AG20443 (cell line): ENCODE measurements around the gene RET.

ENCODE experiments used
- DNase-seq: peaks from one replicate; pipeline ENCODE4 v3.0.0; 2012; ENCODE audit warnings: low spot score, mixed read lengths

Gene RET

GRCh38 chr10:43120929-43121314, 44.1 kb downstream of the RET start:
- no peak for DNase-seq

DNA sequence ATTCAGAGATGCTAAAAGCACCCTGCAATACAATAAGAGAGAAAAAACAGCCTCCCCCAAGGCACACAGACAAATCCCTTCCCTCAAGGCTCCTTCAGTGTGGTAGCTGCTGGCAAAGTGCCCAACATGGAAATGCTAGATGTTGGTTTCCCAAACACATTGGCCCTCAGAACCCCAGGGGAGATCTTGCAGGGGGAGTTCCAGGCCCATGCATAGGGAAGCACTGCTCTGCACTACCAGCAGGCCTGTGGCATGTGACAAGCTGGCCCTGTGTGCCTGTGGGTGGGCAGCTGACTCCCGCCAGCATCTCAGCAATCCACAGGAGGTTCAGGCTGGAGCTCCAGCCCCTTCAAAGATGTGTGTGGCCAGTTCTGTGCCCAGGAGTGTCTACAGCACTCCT, 44.6 kb downstream of the RET start:
- no peak for DNase-seq

- DNase-seq = no peak
These were observed 45.2 kb downstream of the RET start for GRCh38 chr10:43122096-43122495.

DNA sequence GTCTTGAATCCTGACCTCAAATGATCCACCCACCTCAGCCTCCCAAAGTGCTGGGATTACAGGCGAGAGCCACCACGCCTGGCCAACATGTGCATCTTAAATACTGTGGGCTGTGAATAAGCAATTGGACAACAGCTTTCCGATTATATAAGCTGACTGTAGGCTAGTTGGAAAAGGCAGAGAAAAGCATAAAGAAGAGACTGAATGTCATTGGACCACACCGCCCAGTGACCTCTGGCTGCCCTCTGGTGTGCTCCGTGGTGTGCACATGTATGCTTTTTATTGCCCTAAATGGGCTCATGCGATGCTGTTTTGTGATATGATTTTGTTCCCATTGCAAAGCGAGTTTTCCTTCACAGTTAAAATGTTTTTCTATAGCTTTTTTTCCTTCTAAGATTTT, 46.0 kb downstream of the RET start:
- no peak for DNase-seq

DNA sequence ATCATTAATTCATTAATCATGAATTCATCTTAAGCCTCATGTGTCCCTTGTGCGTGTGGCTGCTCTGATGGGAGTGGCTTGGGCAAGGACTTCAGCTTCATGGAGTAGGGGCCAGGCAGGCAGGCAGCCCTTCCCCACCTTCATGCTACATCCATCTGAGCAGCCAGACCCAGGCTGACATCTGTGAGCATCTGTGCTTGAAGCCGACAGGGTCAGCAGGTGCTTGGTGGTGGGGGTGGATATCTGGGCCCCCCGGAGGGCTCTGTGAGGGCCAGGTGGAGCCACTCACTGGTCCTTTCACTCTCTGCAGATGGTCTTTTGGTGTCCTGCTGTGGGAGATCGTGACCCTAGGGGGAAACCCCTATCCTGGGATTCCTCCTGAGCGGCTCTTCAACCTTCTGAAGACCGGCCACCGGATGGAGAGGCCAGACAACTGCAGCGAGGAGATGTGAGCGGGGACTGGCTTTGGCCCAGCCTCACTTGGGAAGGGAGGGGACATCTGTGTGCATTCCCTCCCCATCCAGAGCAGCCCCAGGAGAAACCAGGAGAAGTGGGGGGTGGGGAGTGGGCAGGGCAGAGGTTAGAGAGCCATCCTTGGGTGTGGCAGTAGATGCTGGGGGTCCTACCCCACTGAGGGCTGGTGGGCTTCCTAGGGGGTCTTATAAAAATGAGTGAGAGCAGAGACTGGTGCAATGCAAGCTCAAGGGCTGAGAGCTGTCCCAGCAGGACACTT, 46.7 kb downstream of the RET start:
- no peak for DNase-seq

- DNase-seq = no peak
These were observed 47.2 kb downstream of the RET start for GRCh38 chr10:43124094-43124521.

- peak; percentile 7 for DNase-seq
These were observed 47.9 kb downstream of the RET start for GRCh38 chr10:43124574-43125273.

DNA sequence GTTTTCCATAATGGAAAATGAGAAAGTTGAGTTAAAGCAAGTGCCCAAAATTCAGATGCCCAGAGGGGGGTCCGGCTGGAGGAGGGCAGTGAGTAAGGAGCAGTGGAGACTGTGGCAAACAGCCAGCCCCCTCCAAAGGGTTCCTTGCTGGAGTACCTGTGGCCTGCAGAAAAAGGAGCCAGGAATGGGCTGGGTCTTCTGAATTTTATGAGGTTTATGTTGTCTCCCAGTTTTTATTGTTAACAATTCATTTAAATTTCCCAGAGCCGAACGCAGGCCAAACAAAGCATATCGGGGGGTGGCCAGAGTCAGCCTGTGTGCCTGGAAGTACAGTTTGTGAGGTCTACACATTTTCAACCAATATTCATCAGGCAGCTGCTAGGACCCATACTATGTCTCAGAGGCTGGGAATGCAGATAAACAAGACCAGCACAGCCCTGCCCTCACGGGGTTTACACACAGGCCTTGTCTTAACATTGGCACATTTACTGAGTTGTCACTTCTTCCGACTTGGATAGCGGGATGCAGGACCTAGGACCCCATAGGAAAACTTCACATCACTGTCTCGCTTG, 48.5 kb downstream of the RET start:
- peak; percentile 4 for DNase-seq

DNA sequence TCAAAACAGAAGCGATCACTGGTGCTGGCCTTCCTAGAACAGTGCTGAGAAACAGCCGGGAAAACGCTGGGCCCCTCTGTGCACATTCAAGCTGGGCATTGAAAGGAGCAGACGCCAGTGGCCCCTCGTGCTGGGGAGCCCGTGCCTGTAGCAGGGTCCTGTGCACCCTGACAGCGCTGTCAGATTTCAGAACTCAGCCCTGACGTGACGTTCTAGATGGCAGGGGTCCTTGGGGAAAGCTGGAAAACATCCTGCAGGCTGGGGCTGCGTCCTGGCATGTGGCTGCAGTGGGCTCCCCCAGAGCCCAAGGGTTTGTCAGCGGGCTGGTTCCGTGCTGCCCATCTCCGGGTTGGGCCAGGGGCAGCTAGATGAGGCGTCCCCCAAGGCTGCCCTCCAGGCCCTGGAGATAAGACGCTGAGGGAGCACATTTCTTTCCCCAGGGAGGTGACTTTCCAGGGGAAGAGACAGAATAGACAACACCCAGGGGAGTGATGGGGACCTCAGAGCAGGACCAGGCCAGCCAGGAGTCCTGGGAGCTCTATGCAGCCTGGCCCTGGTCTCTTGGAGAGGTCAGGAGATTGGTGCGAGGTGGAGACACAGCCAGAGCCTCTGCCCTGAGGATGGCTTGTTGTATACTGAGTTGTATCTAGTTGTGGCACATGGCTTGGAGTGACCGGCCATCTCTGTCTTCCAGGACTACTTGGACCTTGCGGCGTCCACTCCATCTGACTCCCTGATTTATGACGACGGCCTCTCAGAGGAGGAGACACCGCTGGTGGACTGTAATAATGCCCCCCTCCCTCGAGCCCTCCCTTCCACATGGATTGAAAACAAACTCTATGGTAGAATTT, 49.2 kb downstream of the RET start:
- peak; percentile 4 for DNase-seq

GRCh38 chr10:43126759-43127424, 50.0 kb downstream of the RET start:
- DNase-seq = no peak

DNA sequence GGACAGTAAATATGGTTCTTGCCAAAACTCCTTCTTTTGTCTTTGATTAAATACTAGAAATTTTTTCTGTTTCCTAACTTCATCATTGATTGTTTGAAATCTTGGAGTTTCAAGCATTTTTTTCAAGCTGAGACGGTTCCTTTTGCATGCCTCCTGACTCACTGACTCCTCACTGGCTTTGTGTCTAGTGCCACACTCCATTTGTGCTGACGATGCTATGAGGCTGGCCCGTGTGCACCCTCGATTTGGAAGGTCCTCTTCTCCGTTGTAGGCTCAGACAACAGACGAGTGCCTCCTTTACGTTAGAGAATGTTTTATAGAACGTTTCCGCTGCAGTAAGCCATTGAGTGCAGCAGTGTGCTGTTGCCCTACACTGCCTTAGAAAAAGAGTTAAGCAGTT, 50.6 kb downstream of the RET start:
- DNase-seq = peak; percentile 53

DNA sequence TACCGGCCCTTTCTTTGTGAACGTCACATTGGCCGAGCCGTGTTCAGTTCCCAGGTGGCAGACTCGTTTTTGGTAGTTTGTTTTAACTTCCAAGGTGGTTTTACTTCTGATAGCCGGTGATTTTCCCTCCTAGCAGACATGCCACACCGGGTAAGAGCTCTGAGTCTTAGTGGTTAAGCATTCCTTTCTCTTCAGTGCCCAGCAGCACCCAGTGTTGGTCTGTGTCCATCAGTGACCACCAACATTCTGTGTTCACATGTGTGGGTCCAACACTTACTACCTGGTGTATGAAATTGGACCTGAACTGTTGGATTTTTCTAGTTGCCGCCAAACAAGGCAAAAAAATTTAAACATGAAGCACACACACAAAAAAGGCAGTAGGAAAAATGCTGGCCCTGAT, 51.5 kb downstream of the RET start:
- DNase-seq = no peak

- peak; percentile 93 for DNase-seq
These were observed 52.3 kb downstream of the RET start for GRCh38 chr10:43128958-43129706.

GRCh38 chr10:43130770-43131171, 53.9 kb downstream of the RET start:
- DNase-seq = no peak

- DNase-seq = no peak
These were observed 54.4 kb downstream of the RET start for GRCh38 chr10:43131256-43131655.

DNA sequence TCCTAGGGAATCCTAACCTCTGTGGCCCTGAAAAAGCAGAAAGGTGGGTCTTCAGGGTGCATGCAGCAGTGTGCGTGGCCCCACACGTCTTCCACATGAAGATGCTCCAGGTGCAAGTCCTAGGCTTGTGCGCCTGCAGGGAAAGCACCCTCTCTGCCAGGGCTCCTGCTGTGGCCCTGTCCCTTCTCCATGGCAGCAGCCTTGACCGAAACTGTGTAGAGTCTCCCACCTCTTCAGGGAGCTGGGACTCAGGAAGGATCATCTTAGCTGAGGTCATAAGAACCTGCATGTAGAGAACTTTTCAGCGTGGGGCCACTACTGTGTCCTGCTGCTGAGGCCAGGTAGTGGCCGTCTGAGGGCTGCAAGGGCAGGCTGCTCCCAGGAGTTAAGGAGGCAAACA, 55.0 kb downstream of the RET start:
- no peak for DNase-seq

GRCh38 chr10:43132867-43133787, 56.3 kb downstream of the RET start:
- no peak for DNase-seq

DNA sequence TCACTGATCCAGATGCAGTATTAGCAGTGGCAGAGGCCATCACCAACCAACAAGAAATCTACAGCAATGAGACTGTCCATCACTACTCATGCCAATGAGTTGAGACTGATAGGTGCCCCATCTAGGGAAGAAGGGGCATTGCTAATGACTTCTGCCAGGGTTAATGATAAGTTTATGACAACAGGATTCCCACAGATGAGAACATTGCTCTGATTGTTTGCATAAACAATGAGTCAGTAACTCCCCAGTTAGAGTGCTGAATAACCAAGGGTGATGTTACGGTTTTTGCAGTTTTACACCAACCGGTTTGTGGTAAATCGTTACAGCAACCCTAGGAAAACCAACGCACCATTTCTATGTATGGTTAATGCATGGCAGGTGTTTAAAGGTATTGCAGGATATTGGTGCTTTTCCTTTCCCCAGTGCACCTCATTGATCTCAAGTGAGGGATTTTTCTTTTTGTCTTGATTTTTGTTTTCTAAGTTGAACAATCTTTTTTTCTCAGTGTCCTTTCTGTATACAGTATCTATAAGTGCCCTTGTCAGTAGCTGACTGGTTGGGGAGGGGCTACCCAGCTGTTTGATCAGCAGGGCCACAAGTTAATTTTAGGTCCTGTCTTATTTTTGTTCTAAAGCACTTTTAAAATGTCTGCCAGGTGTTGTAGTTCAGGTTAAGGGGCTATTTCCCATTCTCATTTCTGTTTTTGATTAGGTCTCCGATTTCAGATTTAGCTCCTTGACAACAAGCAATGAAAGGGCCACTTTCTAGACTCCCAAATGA, 57.4 kb downstream of the RET start:
- no peak for DNase-seq

- no peak for DNase-seq
These were observed 58.2 kb downstream of the RET start for GRCh38 chr10:43135064-43135463.
